OCI-M2 (cell line): ENCODE measurements around the gene CBLL1.

Experiments used
- DNase-seq: peaks from one replicate; lab custom pipeline; 2025; ENCODE audit not compliant: unreplicated experiment; lab: John Stamatoyannopoulos, UW

The CBLL1 gene

DNA sequence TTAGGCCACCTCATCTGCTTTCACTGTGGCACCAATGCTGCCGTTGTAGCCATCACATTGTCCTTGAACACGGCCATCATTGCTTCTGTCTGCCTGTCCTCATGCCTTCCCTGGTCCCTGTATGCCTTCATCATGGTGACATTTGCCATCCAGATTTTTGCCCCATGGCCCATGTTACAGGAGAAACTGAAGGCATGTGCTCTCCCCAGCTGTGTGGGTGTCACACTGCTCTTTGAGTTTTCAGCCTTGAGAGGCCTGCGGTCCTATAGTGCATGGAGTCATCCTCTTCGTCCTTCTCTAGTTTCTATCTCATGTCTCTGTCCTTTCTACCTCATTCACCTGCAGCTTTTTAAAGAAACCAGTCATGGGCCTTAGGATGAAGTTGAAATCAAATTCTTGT lies 65.2 kb downstream of the CBLL1 start:
- DNase-seq = no peak

DNA sequence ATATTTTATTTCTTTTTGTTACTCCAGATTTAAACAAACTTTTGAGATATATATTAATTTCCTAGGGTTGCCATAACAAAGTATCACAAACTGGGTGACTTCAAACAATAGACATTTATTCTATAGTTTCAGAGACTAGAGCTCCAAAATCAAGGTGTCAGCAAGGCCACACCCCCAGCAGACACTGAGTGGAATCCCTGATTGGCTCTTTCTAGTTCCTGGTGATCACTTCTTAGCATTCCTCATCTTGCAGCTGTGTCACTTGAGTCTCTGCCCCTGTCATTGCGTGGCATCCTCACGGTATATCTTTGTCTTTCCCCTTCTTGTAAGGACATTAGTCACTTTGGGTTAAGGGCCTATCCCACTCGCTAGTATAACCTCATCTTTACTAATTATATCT lies 66.7 kb downstream of the CBLL1 start:
- no peak for DNase-seq
